ENCODE results near the gene MYH15. TPM values are rescaled to one million over a fixed set of nuclear protein-coding genes. Genes with fewer than 3 reads are reported as not detected.

The MYH15 gene
- total RNA-seq, 2 experiments from 2014 or later: 0.46 to 0.57 TPM

DNA sequence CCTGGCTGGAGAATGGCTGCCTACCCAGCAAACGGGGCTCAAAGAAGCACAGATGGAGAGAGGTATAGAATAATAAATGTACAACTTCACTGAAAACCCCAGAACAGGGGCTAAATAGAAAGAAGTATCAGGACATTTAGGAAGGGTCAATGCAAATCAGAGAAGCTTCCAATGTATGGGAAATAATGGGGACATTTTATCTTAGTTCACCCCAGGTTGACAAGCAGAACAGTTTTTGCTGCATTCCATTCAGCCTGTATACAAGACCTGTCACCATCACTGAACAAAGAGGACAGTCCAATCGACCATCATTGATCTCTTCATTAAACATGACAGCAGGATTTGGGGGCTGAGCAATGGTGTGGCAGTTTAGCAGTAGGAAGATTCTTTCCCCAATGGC, 68.1 kb downstream of the MYH15 start:
- intact Hi-C loops (cut with micrococcal nuclease; ENCODE audit: unreplicated experiment): no loop called here
- Histone ChIP-seq H3K4me3 (ENCODE audit: low read depth, low read length, poor library complexity, severe bottlenecking) (no peak overlapping the region), H3K4me1 (ENCODE audit: insufficient read depth, low read length, poor library complexity, severe bottlenecking) (no peaks in the 10 kb centered on the region), H3K36me3 (ENCODE audit: insufficient read depth, low read length) (no peaks in the 10 kb centered on the region), H3K27ac (ENCODE audit: low read depth, low read length, poor library complexity, severe bottlenecking) (no peak overlapping the region), H3K4me2 (ENCODE audit: low read length) (no peak overlapping the region), H4K20me1 (ENCODE audit: insufficient read depth, low read length) (no peaks in the 10 kb centered on the region), H3K9me3 (ENCODE audit: low read length) (no peaks in the 10 kb centered on the region), H3K79me2 (ENCODE audit: insufficient read depth, low read depth, low read length) (no peaks in the 10 kb centered on the region), H3K9me2 (ENCODE audit: insufficient read depth, low read length) (no peaks in the 10 kb centered on the region), H2AFZ (ENCODE audit: low read length) (no peak overlapping the region)
- DNase-seq (ENCODE audit: low spot score): no peak
- POLR2A ChIA-PET: interaction anchor here (0.7 to 1.3 kb wide), 5 partner anchors 12 to 628 kb away, joined by 3 to 5 read pairs (median 4); no protein-coding TSS in a partner anchor
- BruUV-seq (replicated peaks): no TSS peak
- CTCF ChIA-PET (ENCODE audit: unreplicated experiment): no interaction called here
- TF ChIP-seq, protein P1, sequence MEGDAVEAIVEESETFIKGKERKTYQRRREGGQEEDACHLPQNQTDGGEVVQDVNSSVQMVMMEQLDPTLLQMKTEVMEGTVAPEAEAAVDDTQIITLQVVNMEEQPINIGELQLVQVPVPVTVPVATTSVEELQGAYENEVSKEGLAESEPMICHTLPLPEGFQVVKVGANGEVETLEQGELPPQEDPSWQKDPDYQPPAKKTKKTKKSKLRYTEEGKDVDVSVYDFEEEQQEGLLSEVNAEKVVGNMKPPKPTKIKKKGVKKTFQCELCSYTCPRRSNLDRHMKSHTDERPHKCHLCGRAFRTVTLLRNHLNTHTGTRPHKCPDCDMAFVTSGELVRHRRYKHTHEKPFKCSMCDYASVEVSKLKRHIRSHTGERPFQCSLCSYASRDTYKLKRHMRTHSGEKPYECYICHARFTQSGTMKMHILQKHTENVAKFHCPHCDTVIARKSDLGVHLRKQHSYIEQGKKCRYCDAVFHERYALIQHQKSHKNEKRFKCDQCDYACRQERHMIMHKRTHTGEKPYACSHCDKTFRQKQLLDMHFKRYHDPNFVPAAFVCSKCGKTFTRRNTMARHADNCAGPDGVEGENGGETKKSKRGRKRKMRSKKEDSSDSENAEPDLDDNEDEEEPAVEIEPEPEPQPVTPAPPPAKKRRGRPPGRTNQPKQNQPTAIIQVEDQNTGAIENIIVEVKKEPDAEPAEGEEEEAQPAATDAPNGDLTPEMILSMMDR (conservative IDR thresholded peaks at IDR 0.05; ENCODE audit: low read length): no peak
- TF ChIP-seq EZH2phosphoT487 (IDR thresholded peaks at IDR 0.05; ENCODE audit: borderline replicate concordance, low read depth, low read length): no peak

DNA sequence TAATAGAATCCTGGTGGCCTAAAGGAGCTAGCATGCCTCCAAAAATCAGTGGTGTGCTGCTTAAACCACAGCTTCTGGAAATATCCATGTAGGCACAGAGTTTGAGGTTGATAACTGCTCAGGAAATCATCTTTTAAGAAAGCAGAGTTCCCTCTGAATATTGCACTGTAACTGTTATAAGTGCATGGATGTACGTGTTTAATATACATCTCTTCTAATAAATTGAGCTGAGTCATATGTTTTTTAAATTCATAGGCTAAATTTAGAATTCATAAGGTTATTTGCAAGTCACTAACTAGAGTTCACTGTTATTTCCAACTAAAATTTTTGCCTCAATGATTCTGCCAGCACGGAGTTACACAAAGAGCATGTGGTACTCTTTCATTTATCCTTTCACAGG, 68.9 kb downstream of the MYH15 start:
- H3K27ac ChIP-seq (ENCODE audit: low read depth, low read length, poor library complexity, severe bottlenecking): no peak overlapping the region
- no peaks in the 10 kb centered on the region for H3K9me2 ChIP-seq (ENCODE audit: insufficient read depth, low read length)
- intact Hi-C loops (cut with micrococcal nuclease; ENCODE audit: unreplicated experiment): no loop called here
- no peak overlapping the region for H3K4me3 ChIP-seq (ENCODE audit: low read depth, low read length, poor library complexity, severe bottlenecking)
- no peak for TF ChIP-seq EZH2phosphoT487 (IDR thresholded peaks at IDR 0.05; ENCODE audit: borderline replicate concordance, low read depth, low read length)
- TF ChIP-seq, protein P1 (conservative IDR thresholded peaks at IDR 0.05; ENCODE audit: low read length): no peak
- DNase-seq (ENCODE audit: low spot score): no peak
- no peak overlapping the region for H3K4me2 ChIP-seq (ENCODE audit: low read length)
- no peaks in the 10 kb centered on the region for H3K79me2 ChIP-seq (ENCODE audit: insufficient read depth, low read depth, low read length)
- BruUV-seq (replicated peaks): no TSS peak
- no peak overlapping the region for H2AFZ ChIP-seq (ENCODE audit: low read length)
- POLR2A ChIA-PET: no interaction called here
- CTCF ChIA-PET (ENCODE audit: unreplicated experiment): no interaction called here
- H3K36me3 ChIP-seq (ENCODE audit: insufficient read depth, low read length): no peaks in the 10 kb centered on the region
- no peaks in the 10 kb centered on the region for H4K20me1 ChIP-seq (ENCODE audit: insufficient read depth, low read length)
- H3K4me1 ChIP-seq (ENCODE audit: insufficient read depth, low read length, poor library complexity, severe bottlenecking): no peaks in the 10 kb centered on the region
- no peaks in the 10 kb centered on the region for H3K9me3 ChIP-seq (ENCODE audit: low read length)

DNA sequence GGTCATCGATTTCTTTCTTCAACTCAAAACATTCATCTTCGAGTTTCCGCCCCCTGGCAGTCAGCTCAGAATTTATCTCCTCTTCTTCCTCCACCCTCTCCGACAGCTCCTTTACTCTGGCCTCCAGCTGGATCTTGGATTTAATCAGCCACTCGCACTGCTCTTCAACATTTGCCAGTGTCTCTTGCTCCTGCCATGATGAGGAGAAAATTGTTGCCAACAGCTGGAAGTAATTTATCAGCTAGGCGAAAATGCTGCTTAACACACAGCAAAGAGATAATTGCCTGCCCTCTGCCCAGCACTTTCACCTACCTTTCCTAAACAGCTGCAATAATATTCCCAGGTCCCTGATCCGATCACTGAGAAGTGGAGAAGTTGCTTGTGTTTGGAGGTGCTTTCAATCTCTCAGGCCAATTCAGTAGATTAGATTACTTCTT, 69.3 kb downstream of the MYH15 start:
- no peak overlapping the region for H3K4me2 ChIP-seq (ENCODE audit: low read length)
- no TSS peak for BruUV-seq (replicated peaks)
- H3K36me3 ChIP-seq (ENCODE audit: insufficient read depth, low read length): no peaks in the 10 kb centered on the region
- no peak overlapping the region for H3K4me3 ChIP-seq (ENCODE audit: low read depth, low read length, poor library complexity, severe bottlenecking)
- CTCF ChIA-PET (ENCODE audit: unreplicated experiment): no interaction called here
- no peaks in the 10 kb centered on the region for H4K20me1 ChIP-seq (ENCODE audit: insufficient read depth, low read length)
- intact Hi-C loops (cut with micrococcal nuclease; ENCODE audit: unreplicated experiment): no loop called here
- H3K4me1 ChIP-seq (ENCODE audit: insufficient read depth, low read length, poor library complexity, severe bottlenecking): no peaks in the 10 kb centered on the region
- DNase-seq (ENCODE audit: low spot score): no peak
- no peaks in the 10 kb centered on the region for H3K79me2 ChIP-seq (ENCODE audit: insufficient read depth, low read depth, low read length)
- no peak for TF ChIP-seq EZH2phosphoT487 (IDR thresholded peaks at IDR 0.05; ENCODE audit: borderline replicate concordance, low read depth, low read length)
- TF ChIP-seq, protein P1 (conservative IDR thresholded peaks at IDR 0.05; ENCODE audit: low read length): no peak
- no peaks in the 10 kb centered on the region for H3K9me3 ChIP-seq (ENCODE audit: low read length)
- H3K27ac ChIP-seq (ENCODE audit: low read depth, low read length, poor library complexity, severe bottlenecking): no peak overlapping the region
- no peaks in the 10 kb centered on the region for H3K9me2 ChIP-seq (ENCODE audit: insufficient read depth, low read length)
- POLR2A ChIA-PET: interaction anchor here (0.8 kb wide), 1 partner anchor 20 kb away, joined by 3 read pairs; no protein-coding TSS in a partner anchor
- no peak overlapping the region for H2AFZ ChIP-seq (ENCODE audit: low read length)

Data from OCI-LY7 (cell line).